GM19372 (cell line): ENCODE data around the gene COL6A3.

Experiments
- ATAC-seq: cut with Tn5 transposase; IDR thresholded peaks from one replicate; pipeline ENCODE4 v1.9.1; 2021; ENCODE audit warnings: mild to moderate bottlenecking, low read depth, moderate library complexity; ENCODE audit not compliant: unreplicated experiment

Gene COL6A3

GRCh38 chr2:237441605-237442274 is 27.8 kb upstream of the COL6A3 start:
- no peak for ATAC-seq

- no peak for ATAC-seq
Observed at GRCh38 chr2:237440819-237441281, 26.9 kb upstream of the COL6A3 start.

- no peak for ATAC-seq
Observed at GRCh38 chr2:237438080-237438940, 24.3 kb upstream of the COL6A3 start.

- ATAC-seq, result no peak
Observed at GRCh38 chr2:237437566-237437965, 23.6 kb upstream of the COL6A3 start.

- ATAC-seq, result no peak
Observed at GRCh38 chr2:237435844-237436587, 22.1 kb upstream of the COL6A3 start.

- ATAC-seq, result peak; percentile 70
Observed at GRCh38 chr2:237434866-237435311, 20.9 kb upstream of the COL6A3 start.

GRCh38 chr2:237433920-237434676 is 20.1 kb upstream of the COL6A3 start:
- ATAC-seq, result no peak

GRCh38 chr2:237432484-237433092 is 18.6 kb upstream of the COL6A3 start:
- no peak for ATAC-seq

GRCh38 chr2:237431837-237432236 is 17.9 kb upstream of the COL6A3 start:
- no peak for ATAC-seq

- ATAC-seq, result no peak
Observed at GRCh38 chr2:237431372-237431771, 17.4 kb upstream of the COL6A3 start.

- no peak for ATAC-seq
Observed at GRCh38 chr2:237430861-237431260, 16.9 kb upstream of the COL6A3 start.

- no peak for ATAC-seq
Observed at GRCh38 chr2:237429753-237430152, 15.8 kb upstream of the COL6A3 start.

GRCh38 chr2:237427769-237428506 is 14.0 kb upstream of the COL6A3 start:
- no peak for ATAC-seq

- ATAC-seq, result no peak
Observed at GRCh38 chr2:237426517-237426916, 12.6 kb upstream of the COL6A3 start.

- ATAC-seq, result no peak
Observed at GRCh38 chr2:237425320-237425719, 11.4 kb upstream of the COL6A3 start.

GRCh38 chr2:237424544-237424943 is 10.6 kb upstream of the COL6A3 start:
- no peak for ATAC-seq

GRCh38 chr2:237423891-237424290 is 9.9 kb upstream of the COL6A3 start:
- ATAC-seq, result no peak

GRCh38 chr2:237422309-237422708 is 8.3 kb upstream of the COL6A3 start:
- ATAC-seq, result no peak

GRCh38 chr2:237421542-237422116 is 7.7 kb upstream of the COL6A3 start:
- ATAC-seq, result no peak
